ENCODE measurements around the gene COL5A1.

DNA sequence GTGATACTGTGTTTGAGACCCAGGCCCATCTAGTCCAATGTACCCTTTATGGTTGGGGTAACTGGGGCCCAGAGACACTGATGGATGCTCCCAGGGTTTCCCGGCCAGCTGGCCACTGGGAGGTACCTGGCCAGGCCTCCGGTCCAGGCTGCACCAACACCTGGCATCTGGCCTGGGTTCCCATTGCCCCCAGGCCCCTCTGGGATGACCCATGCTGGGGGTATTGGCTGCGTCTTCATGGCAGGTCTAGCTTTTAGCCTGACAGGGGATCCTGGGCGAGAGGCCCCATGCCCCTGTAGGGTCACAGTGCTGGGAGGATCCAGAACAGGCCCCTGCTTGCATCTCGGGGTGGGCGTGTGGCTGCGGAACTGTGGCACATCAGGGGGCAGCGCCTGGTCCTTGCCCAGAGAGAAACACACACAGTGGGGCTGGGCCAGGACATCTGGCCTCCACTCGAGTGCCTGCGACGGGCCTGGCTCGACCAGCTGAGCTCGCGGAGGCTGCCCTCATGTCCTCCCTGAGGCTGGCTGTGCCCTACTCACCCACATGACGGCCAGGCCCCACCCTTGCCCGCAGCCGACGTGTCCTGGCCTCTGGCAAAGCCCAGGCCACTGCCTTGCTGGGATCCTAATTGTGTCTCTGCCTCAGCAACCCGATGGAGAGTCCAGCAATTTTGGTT, 21.5 kb upstream of the COL5A1 start:
- no peak for TF ChIP-seq GATA3 (IDR thresholded peaks at IDR 0.05; ENCODE audit: low read depth, low read length)
- no peak for TF ChIP-seq GATA2 (IDR thresholded peaks at IDR 0.05; ENCODE audit: low read depth, low read length)

Data from SH-SY5Y (cell line).